Activated CD4-positive, alpha-beta T cell treated with anti-CD3 and anti-CD28 coated beads for 4 hours (primary cell): Measurements from ENCODE around the gene WDR46.
A peak's percentile ranks its signal among the peaks of the same experiment; 100 is the strongest.

Experiments used
- DNase-seq, 2 donors: peaks; one replicate each; pipeline ENCODE4 v3.0.0-alpha.2; 2020

Gene WDR46

GRCh38 chr6:33259032-33259431 is 30.0 kb downstream of the WDR46 start:
- DNase-seq = no peak

- no peak for DNase-seq
Measured at GRCh38 chr6:33254591-33254990, 34.4 kb downstream of the WDR46 start.

- no peak for DNase-seq
Measured at GRCh38 chr6:33252759-33253158, 36.3 kb downstream of the WDR46 start.

GRCh38 chr6:33251395-33252012 is 37.5 kb downstream of the WDR46 start:
- no peak for DNase-seq

- no peak for DNase-seq
Measured at GRCh38 chr6:33250731-33251130, 38.3 kb downstream of the WDR46 start.

GRCh38 chr6:33249732-33250630 is 39.1 kb downstream of the WDR46 start:
- DNase-seq = no peak

- peak; percentile 92 to 93 for DNase-seq
Measured at GRCh38 chr6:33248932-33249731, 39.9 kb downstream of the WDR46 start.

- no peak for DNase-seq
Measured at GRCh38 chr6:33248643-33248931, 40.5 kb downstream of the WDR46 start.

- peak; percentile 88 to 94 for DNase-seq
Measured at GRCh38 chr6:33247977-33248642, 40.9 kb downstream of the WDR46 start.

- DNase-seq = no peak
Measured at GRCh38 chr6:33243476-33243875, 45.6 kb downstream of the WDR46 start.

- DNase-seq = no peak
Measured at GRCh38 chr6:33241968-33242367, 47.1 kb downstream of the WDR46 start.

- DNase-seq = no peak
Measured at GRCh38 chr6:33237741-33238140, 51.3 kb downstream of the WDR46 start.

- no peak for DNase-seq
Measured at GRCh38 chr6:33236852-33237251, 52.2 kb downstream of the WDR46 start.

- no peak for DNase-seq
Measured at GRCh38 chr6:33236328-33236727, 52.7 kb downstream of the WDR46 start.

GRCh38 chr6:33235221-33235634 is 53.8 kb downstream of the WDR46 start:
- no peak for DNase-seq
